Endothelial cell of umbilical vein (primary cell): ENCODE data around the gene WASF2.

Experiments
- CTCF ChIP-seq, 2 donors: IDR thresholded peaks; 1 replicate in 1 of 2; 2 replicates in 1 of 2; pipeline ENCODE4 v1.5.1; 2011; ENCODE audit warnings: low read length in 2 of 2, mild to moderate bottlenecking in 2 of 2, moderate library complexity in 2 of 2, control low read depth in 1 of 2, inconsistent platforms in 1 of 2, low read depth in 1 of 2; ENCODE audit not compliant: insufficient read depth in 1 of 2; ENCODE audit errors: extremely low read depth in 1 of 2
- EZH2 ChIP-seq: IDR thresholded peaks from 2 replicates; pipeline ENCODE4 v1.6.1; 2012; ENCODE audit warnings: borderline replicate concordance, low read depth, mild to moderate bottlenecking, moderate library complexity, low read length, inconsistent platforms; ENCODE audit not compliant: severe bottlenecking
- FOS ChIP-seq: IDR thresholded peaks from 2 replicates; pipeline ENCODE4 v1.6.1; 2011; ENCODE audit warnings: mild to moderate bottlenecking, low read length, moderate library complexity, borderline replicate concordance; ENCODE audit not compliant: insufficient read depth
- JUN ChIP-seq: IDR thresholded peaks from 2 replicates; pipeline ENCODE4 v1.6.1; 2011; ENCODE audit warnings: borderline replicate concordance, low read depth; ENCODE audit not compliant: insufficient read length, insufficient read depth
- MAX ChIP-seq: IDR thresholded peaks from 2 replicates; pipeline ENCODE4 v1.6.1; 2011; ENCODE audit not compliant: insufficient read depth, insufficient read length
- POLR2A ChIP-seq: IDR thresholded peaks from 2 replicates; pipeline ENCODE4 v1.6.1; 2012; ENCODE audit warnings: low read depth, mild to moderate bottlenecking, control low read depth, low read length
- POLR2AphosphoS5 ChIP-seq: IDR thresholded peaks from 2 replicates; pipeline ENCODE4 v1.6.1; 2012; ENCODE audit warnings: low read depth, mild to moderate bottlenecking, control low read depth, low read length, moderate library complexity; ENCODE audit not compliant: insufficient read depth

- TF ChIP-seq CTCF (IDR thresholded peaks at IDR 0.05; ENCODE audit: extremely low read depth in 1 of 2, insufficient read depth in 1 of 2, low read depth in 1 of 2, low read length in 2 of 2): no peak
- no peak for TF ChIP-seq MAX
- no peak for TF ChIP-seq FOS
- no peak for TF ChIP-seq POLR2A
- TF ChIP-seq EZH2: no peak
- no peak for TF ChIP-seq POLR2AphosphoS5
- no peak for TF ChIP-seq JUN
Observed at GRCh38 chr1:27485363-27485762, 4.6 kb downstream of the WASF2 start.
